Esophagus muscularis mucosa (tissue), 4 donors: ENCODE data around the gene ST8SIA3. TPM values are rescaled to one million over a fixed set of nuclear protein-coding genes. Genes with fewer than 3 reads are reported as not detected.

ENCODE experiments used
- DNase-seq: peaks from one replicate; pipeline ENCODE4 v3.0.0-alpha.2; 2017; ENCODE audit errors: extremely low spot score
- H3K27ac ChIP-seq, 4 donors: fragments of 200-600 bp; sonication (generic); replicated peaks in 1 of 4; 1 replicate in 3 of 4; 2 replicates in 1 of 4; pipeline ENCODE4 v1.5.1; 2016 to 2019; ENCODE audit warnings: mild to moderate bottlenecking in 1 of 4
- H3K27me3 ChIP-seq, 4 donors: fragments of 200-600 bp; sonication (generic); one replicate each; pipeline versions ENCODE4 v1.5.1 to v1.6.0; 2016 to 2019
- H3K36me3 ChIP-seq, 4 donors: fragments of 200-600 bp; sonication (generic); one replicate each; pipeline ENCODE4 v1.5.1; 2016 to 2019
- H3K4me1 ChIP-seq, 4 donors: fragments of 200-600 bp; sonication (generic); one replicate each; pipeline ENCODE4 v1.5.1; 2016 to 2019
- H3K4me3 ChIP-seq, 4 donors: fragments of 200-600 bp; sonication (generic); 1 replicate in 2 of 4; 2 replicates in 2 of 4; pipeline ENCODE4 v1.5.1; 2016 to 2019; ENCODE audit warnings: mild to moderate bottlenecking in 4 of 4, moderate library complexity in 1 of 4
- H3K9me3 ChIP-seq, 4 donors: fragments of 200-600 bp; sonication (generic); 1 replicate in 3 of 4; 2 replicates in 1 of 4; pipeline ENCODE4 v1.5.1; 2016 to 2019
- EP300 ChIP-seq: sonication (generic); formaldehyde crosslinking; IDR thresholded peaks from one replicate; pipeline ENCODE4 v1.6.1; 2017; ENCODE audit warnings: antibody characterized with exemption
- POLR2A ChIP-seq: fragments of 450-650 bp; IDR thresholded peaks from one replicate; pipeline ENCODE4 v1.6.1; 2017; ENCODE audit warnings: antibody characterized with exemption, moderate library complexity, mild to moderate bottlenecking, low read depth
- POLR2AphosphoS5 ChIP-seq, 2 donors: sonication (generic); formaldehyde crosslinking; IDR thresholded peaks; one replicate each; pipeline ENCODE4 v1.6.1; 2017; ENCODE audit warnings: antibody characterized with exemption in 2 of 2
- WGBS: methylation state at CpG from one replicate; pipeline ENCODE4 v1.1.5; 2018; 5-methylcytosine and 5-hydroxymethylcytosine counted together
- intact Hi-C: fragments of 100-400 bp; cut with DNase I; formaldehyde crosslinking; loops from one replicate; pipeline ENCODE4 v1.15.1; 2023
- total RNA-seq, 4 donors: library from RNA; depleted of rRNA; stranded (reverse); fragments of >200 nt; gene quantifications; one replicate each; pipeline versions ENCODE4 v1.1.0 to v1.2.1, GENCODE V29; 2016
- TF ChIP-seq, protein P1 (sequence below), 3 experiments: fragments of 200-600 bp in 2 of 3; fragments of 450-650 bp in 1 of 3; sonication (generic) in 2 of 3; IDR thresholded peaks; one replicate each; pipeline ENCODE4 v1.5.1; 2017 to 2019; ENCODE audit warnings: antibody characterized with exemption in 3 of 3, mild to moderate bottlenecking in 2 of 3, moderate library complexity in 1 of 3

The ST8SIA3 gene
- total RNA-seq, 4 donors from 2014 or later, result under 0.01 to 0.17 (median 0.06) TPM; not detected in 1

GRCh38 chr18:57353137-57353939 is 981 bp downstream of the ST8SIA3 start:
- Histone ChIP-seq H3K4me1 (peaks cover 0 to 23% (median 14%) of the 10 kb centered on the region in 4 donors), H3K27ac (no peak overlapping the region), H3K9me3 (peaks cover 0 to 3% (median 0%) of the 10 kb centered on the region in 4 donors), H3K36me3 (no peaks in the 10 kb centered on the region), H3K4me3 (no peak overlapping the region), H3K27me3 (peaks cover 3 to 75% (median 34%) of the 10 kb centered on the region in 4 donors)
- intact Hi-C loops, result no loop called here
- no peak for DNase-seq
- TF ChIP-seq POLR2A, result no peak
- TF ChIP-seq EP300, result no peak
- TF ChIP-seq, protein P1, sequence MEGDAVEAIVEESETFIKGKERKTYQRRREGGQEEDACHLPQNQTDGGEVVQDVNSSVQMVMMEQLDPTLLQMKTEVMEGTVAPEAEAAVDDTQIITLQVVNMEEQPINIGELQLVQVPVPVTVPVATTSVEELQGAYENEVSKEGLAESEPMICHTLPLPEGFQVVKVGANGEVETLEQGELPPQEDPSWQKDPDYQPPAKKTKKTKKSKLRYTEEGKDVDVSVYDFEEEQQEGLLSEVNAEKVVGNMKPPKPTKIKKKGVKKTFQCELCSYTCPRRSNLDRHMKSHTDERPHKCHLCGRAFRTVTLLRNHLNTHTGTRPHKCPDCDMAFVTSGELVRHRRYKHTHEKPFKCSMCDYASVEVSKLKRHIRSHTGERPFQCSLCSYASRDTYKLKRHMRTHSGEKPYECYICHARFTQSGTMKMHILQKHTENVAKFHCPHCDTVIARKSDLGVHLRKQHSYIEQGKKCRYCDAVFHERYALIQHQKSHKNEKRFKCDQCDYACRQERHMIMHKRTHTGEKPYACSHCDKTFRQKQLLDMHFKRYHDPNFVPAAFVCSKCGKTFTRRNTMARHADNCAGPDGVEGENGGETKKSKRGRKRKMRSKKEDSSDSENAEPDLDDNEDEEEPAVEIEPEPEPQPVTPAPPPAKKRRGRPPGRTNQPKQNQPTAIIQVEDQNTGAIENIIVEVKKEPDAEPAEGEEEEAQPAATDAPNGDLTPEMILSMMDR (IDR thresholded peaks at IDR 0.05), result no peak
- TF ChIP-seq POLR2AphosphoS5 (IDR thresholded peaks at IDR 0.05), result no peak
- WGBS, result 9% methylated on average over 35 of the region's 61 CpGs

DNA sequence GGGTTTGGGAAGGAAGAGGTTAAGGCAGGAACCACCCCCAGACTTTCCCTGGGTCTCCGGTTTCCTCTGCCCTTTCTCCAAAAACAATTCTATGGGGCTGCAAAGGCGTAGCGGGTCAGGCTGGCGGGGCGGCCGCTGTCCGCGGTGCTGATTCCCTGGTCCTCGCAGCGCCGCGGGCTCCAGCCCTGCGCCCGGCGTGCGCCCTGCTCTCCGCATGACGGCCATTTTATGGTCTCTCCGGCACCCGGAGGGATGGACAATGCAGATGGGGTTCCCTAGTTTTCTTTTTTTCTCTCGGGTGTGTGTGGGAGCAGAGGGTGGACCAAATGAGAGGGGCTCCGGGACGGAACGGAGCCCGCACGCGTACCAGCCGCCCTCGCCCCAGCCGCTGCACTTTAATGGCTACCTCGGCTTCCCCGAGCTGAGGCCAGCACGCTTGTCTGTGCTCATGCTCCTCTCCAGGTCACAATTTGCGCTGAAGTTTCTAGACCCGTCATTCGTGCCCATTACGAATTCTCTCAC is 1.6 kb downstream of the ST8SIA3 start:
- intact Hi-C loops, result no loop called here
- WGBS, result 3% methylated on average over 36 of the region's 37 CpGs
- no peak overlapping the region for H3K4me3 ChIP-seq
- peaks cover 0 to 23% (median 14%) of the 10 kb centered on the region in 4 donors for H3K4me1 ChIP-seq
- H3K27me3 ChIP-seq, result peaks cover 3 to 68% (median 34%) of the 10 kb centered on the region in 4 donors
- H3K36me3 ChIP-seq, result no peaks in the 10 kb centered on the region
- TF ChIP-seq EP300, result no peak
- no peak for DNase-seq
- peaks cover 0 to 3% (median 0%) of the 10 kb centered on the region in 4 donors for H3K9me3 ChIP-seq
- H3K27ac ChIP-seq, result no peak overlapping the region

DNA sequence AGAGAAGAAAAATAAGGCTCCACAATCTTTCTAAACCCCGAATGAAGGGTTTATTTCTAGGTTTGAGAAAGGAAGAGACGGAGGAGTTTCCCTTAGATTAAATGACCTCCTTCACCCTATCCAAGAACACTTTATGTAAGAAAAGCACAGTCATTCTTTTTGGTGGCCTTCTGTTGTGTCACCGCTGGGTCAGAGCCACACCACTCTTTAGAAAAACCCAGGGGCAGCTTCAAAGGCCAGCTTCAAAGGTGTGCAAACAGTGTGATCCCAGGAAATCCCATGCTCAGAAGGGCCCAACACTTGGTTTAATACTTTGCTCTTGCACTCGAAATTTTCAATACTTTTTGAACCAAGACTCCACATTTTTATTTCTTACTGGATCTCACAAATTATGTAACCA is 7.1 kb downstream of the ST8SIA3 start:
- Histone ChIP-seq H3K27ac (no peak overlapping the region), H3K4me1 (no peaks in the 10 kb centered on the region), H3K36me3 (no peaks in the 10 kb centered on the region), H3K4me3 (no peak overlapping the region), H3K27me3 (peaks cover 0 to 17% (median under 1%) of the 10 kb centered on the region in 4 donors), H3K9me3 (no peaks in the 10 kb centered on the region)
- DNase-seq, result no peak
- intact Hi-C loops, result no loop called here
- WGBS, result 49% methylated on average over 4 of the region's 4 CpGs
- TF ChIP-seq EP300 (no peak), POLR2A (no peak), POLR2AphosphoS5 (IDR thresholded peaks at IDR 0.05) (no peak)
- TF ChIP-seq, protein P1 (IDR thresholded peaks at IDR 0.05), result no peak

GRCh38 chr18:57362714-57363113 is 10.4 kb downstream of the ST8SIA3 start:
- DNase-seq, result no peak
- TF ChIP-seq POLR2AphosphoS5 (IDR thresholded peaks at IDR 0.05), result no peak
- no peak for TF ChIP-seq EP300
- no peak for TF ChIP-seq POLR2A
- TF ChIP-seq, protein P1 (IDR thresholded peaks at IDR 0.05), result no peak
- Histone ChIP-seq H3K27me3 (peaks cover 0 to 7% (median 0%) of the 10 kb centered on the region in 4 donors), H3K4me1 (no peaks in the 10 kb centered on the region), H3K9me3 (no peaks in the 10 kb centered on the region), H3K36me3 (no peaks in the 10 kb centered on the region), H3K27ac (no peak overlapping the region), H3K4me3 (no peak overlapping the region)
- intact Hi-C loops, result no loop called here

- no peaks in the 10 kb centered on the region for H3K9me3 ChIP-seq
- H3K27ac ChIP-seq, result no peak overlapping the region
- intact Hi-C loops, result no loop called here
- H3K4me1 ChIP-seq, result no peaks in the 10 kb centered on the region
- no peak for TF ChIP-seq EP300
- TF ChIP-seq, protein P1 (IDR thresholded peaks at IDR 0.05), result no peak
- H3K27me3 ChIP-seq, result peaks cover 0 to 14% (median 0%) of the 10 kb centered on the region in 4 donors
- H3K36me3 ChIP-seq, result no peaks in the 10 kb centered on the region
- DNase-seq, result no peak
- 88% methylated on average over 2 of the region's 2 CpGs for WGBS
- no peak overlapping the region for H3K4me3 ChIP-seq
Measured at GRCh38 chr18:57364460-57364859, 12.1 kb downstream of the ST8SIA3 start.
